Activated B cell treated with CpG ODN at 0.5 μM for 24 hours (primary cell): ENCODE data around the gene RTN4. TPM values are rescaled to one million over a fixed set of nuclear protein-coding genes. Genes with fewer than 3 reads are reported as not detected.

Experiments
- ATAC-seq: fragments of 200-7000 bp; cut with Tn5 transposase; one replicate; pipeline ENCODE4 v1.10.0; 2021; ENCODE audit warnings: low read depth, mild to moderate bottlenecking, moderate library complexity
- CTCF ChIA-PET: fragments of 350-600 bp; sonication (Branson Sonifier 250); formaldehyde crosslinking; loops from one replicate; lab custom pipeline; 2021; ENCODE audit warnings: antibody characterized with exemption; lab: Charles Lee
- POLR2A ChIA-PET: fragments of 350-600 bp; sonication (Branson Sonifier 250); formaldehyde crosslinking; loops from one replicate; lab custom pipeline; 2021; ENCODE audit warnings: antibody characterized with exemption; lab: Charles Lee
- DNase-seq: peaks from one replicate; pipeline ENCODE4 v3.0.0; 2022
- H3K27ac Mint-ChIP-seq: one replicate; pipeline ENCODE4 v1.8.0; 2020; ENCODE audit warnings: mixed read lengths
- H3K27me3 Mint-ChIP-seq: one replicate; pipeline ENCODE4 v1.8.0; 2021; ENCODE audit warnings: mixed read lengths
- H3K36me3 Mint-ChIP-seq: one replicate; pipeline ENCODE4 v1.8.0; 2021; ENCODE audit warnings: low read depth, mixed read lengths
- H3K4me1 Mint-ChIP-seq: one replicate; pipeline ENCODE4 v1.8.0; 2021; ENCODE audit warnings: mixed read lengths
- H3K4me3 Mint-ChIP-seq: one replicate; pipeline ENCODE4 v1.8.0; 2020; ENCODE audit warnings: mild to moderate bottlenecking, mixed read lengths
- H3K9me3 Mint-ChIP-seq: one replicate; pipeline ENCODE4 v1.8.0; 2020; ENCODE audit warnings: mixed read lengths
- CTCF ChIP-seq: fragments of 200-600 bp; IDR thresholded peaks from one replicate; pipeline ENCODE4 v1.8.0; 2022; ENCODE audit warnings: antibody characterized with exemption, mild to moderate bottlenecking
- intact Hi-C: fragments of 100-400 bp; cut with micrococcal nuclease; formaldehyde crosslinking; loops from one replicate; pipeline ENCODE4 v1.15.1; 2024
- total RNA-seq: library from RNA; stranded (reverse); gene quantifications from 2 replicates; pipeline ENCODE4 v1.2.3, GENCODE V29; 2022

The RTN4 gene, protein sequence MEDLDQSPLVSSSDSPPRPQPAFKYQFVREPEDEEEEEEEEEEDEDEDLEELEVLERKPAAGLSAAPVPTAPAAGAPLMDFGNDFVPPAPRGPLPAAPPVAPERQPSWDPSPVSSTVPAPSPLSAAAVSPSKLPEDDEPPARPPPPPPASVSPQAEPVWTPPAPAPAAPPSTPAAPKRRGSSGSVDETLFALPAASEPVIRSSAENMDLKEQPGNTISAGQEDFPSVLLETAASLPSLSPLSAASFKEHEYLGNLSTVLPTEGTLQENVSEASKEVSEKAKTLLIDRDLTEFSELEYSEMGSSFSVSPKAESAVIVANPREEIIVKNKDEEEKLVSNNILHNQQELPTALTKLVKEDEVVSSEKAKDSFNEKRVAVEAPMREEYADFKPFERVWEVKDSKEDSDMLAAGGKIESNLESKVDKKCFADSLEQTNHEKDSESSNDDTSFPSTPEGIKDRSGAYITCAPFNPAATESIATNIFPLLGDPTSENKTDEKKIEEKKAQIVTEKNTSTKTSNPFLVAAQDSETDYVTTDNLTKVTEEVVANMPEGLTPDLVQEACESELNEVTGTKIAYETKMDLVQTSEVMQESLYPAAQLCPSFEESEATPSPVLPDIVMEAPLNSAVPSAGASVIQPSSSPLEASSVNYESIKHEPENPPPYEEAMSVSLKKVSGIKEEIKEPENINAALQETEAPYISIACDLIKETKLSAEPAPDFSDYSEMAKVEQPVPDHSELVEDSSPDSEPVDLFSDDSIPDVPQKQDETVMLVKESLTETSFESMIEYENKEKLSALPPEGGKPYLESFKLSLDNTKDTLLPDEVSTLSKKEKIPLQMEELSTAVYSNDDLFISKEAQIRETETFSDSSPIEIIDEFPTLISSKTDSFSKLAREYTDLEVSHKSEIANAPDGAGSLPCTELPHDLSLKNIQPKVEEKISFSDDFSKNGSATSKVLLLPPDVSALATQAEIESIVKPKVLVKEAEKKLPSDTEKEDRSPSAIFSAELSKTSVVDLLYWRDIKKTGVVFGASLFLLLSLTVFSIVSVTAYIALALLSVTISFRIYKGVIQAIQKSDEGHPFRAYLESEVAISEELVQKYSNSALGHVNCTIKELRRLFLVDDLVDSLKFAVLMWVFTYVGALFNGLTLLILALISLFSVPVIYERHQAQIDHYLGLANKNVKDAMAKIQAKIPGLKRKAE
- 60.5 and 60.6 TPM in 2 replicates for total RNA-seq

DNA sequence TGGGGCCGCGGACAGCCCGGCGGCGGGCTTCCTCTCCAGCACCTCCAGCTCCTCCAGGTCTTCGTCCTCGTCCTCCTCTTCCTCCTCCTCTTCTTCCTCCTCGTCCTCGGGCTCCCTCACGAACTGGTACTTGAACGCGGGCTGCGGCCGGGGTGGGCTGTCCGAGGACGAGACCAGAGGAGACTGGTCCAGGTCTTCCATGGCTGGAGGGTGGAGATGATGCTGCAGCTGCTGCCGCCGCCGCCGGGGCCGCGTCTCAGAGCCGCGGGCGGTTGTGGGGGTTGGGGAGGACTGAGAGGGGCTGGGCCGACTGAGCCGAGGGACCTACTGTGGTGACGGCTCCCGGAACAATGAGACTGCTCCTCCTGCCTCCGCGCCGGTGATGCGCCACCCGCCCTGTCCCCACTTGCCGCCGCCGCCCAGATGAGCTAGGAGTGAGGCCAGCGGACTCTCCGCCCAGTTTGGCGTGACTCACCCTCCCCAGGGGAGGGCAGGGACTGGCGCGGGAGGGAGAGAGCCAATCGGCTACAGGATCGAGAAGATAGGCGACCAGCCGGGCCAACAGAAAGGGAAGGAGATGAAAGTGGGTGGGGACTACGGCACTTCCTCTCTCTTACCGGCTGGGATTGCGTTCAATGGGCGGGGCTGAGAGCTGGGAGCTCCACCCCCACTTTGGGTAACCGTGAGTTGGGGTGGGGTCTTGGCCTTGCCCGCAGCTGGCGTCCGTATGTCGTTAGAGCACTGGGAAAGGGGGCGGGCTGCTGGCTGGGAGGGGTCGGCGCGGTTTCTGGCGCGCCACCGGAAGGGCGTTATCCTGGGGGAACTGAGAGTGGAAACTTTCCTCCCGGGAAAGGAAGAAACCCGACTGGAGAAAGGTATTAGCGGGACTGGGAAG lies at the start of gene RTN4:
Gene RTN4, minus strand, starts transcription at position 352 of the 895 bp plus-strand sequence. Its CDS starts 151 bp downstream, at position 201.
- intact Hi-C loops: loop anchor here (1.0 to 10.0 kb wide), 14 partner anchors 17 to 957 kb away; partner anchors contain the start of genes ACYP2, CCDC88A, CFAP36 and CLHC1
- Mint-ChIP-seq H3K27me3 (no peaks in the 10 kb centered on the region), H3K9me3 (no peaks in the 10 kb centered on the region), H3K4me3 (peak within 1 kb of the TSS; percentile 96), H3K27ac (peak within 1 kb of the TSS; percentile 99), H3K36me3 (peaks cover 12% of the 10 kb centered on the region), H3K4me1 (peaks cover 70% of the 10 kb centered on the region)
- no peak for TF ChIP-seq CTCF
- POLR2A ChIA-PET: interaction anchor here (0.6 to 4.1 kb wide), 31 partner anchors 9 to 1283 kb away, joined by 3 to 45 read pairs (median 4); partner anchors contain the start of genes CCDC88A, CFAP36, CHAC2 and CLHC1
- peak; percentile 86 for ATAC-seq
- CTCF ChIA-PET: interaction anchor here (0.8 to 2.9 kb wide), 8 partner anchors 10 to 174 kb away, joined by 3 to 20 read pairs (median 6); no protein-coding TSS in a partner anchor
- peak; percentile 98 for DNase-seq

GRCh38 chr2:55099493-55099877 lies 49.2 kb upstream of the RTN4 start:
- ChIA-PET POLR2A (interaction anchor here (1.1 kb wide), 1 partner anchor 41 kb away, joined by 3 read pairs; no protein-coding TSS in a partner anchor), CTCF (no interaction called here)
- Mint-ChIP-seq H3K27ac (no peak overlapping the region), H3K4me1 (peaks cover 6% of the 10 kb centered on the region), H3K9me3 (no peaks in the 10 kb centered on the region), H3K27me3 (no peaks in the 10 kb centered on the region), H3K36me3 (no peaks in the 10 kb centered on the region), H3K4me3 (no peak overlapping the region)
- no peak for DNase-seq
- intact Hi-C loops: no loop called here
- no peak for TF ChIP-seq CTCF
- no peak for ATAC-seq

DNA sequence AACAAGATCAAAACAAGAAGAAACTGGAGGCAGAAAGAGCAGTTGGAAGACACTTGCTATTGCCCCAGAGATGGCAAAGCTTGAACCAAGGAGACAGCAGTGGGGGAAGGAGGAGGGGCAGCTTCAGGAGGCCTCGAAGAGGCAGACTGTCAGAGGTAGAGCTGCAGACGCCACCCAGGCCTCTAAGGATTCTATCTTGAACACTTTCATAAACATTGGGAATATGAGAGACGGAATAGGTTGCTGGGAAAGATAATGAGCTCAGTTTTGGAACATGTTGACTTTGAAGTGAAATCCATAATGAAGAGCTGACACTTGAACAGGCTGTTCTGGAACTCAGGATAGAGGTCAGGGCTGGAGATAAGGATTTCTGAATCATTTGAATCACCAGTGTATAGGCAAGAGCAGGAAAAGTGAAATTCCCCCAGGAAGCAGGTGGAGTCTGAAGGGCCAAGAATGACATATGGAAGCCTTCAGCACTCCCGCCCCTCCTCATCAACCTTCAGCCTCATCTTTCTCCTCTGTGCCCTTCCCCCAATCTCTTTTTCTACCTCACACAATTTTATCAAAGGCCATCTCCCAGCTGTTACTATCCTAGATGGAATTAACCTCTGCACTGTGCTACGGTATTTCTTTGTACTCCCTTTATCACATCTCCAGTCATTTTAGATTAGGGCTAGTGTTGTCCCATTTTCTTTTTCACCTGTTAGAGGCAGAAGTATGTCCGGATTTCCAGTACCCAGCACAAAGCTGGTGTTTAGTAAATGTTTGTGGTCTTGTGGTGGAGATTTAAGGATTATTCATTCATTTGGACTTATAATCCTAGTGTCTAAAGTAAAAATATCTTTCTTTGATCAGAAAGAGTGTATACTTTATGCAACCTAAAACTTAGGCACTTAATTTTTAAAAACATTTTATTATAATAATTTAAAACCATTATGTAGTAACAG lies 47.5 kb upstream of the RTN4 start:
- no peak for TF ChIP-seq CTCF
- intact Hi-C loops: no loop called here
- Mint-ChIP-seq H3K27ac (no peak overlapping the region), H3K36me3 (no peaks in the 10 kb centered on the region), H3K9me3 (no peaks in the 10 kb centered on the region), H3K27me3 (no peaks in the 10 kb centered on the region), H3K4me1 (peaks cover 3% of the 10 kb centered on the region), H3K4me3 (no peak overlapping the region)
- ChIA-PET POLR2A (no interaction called here), CTCF (no interaction called here)
- no peak for DNase-seq
- ATAC-seq: no peak

DNA sequence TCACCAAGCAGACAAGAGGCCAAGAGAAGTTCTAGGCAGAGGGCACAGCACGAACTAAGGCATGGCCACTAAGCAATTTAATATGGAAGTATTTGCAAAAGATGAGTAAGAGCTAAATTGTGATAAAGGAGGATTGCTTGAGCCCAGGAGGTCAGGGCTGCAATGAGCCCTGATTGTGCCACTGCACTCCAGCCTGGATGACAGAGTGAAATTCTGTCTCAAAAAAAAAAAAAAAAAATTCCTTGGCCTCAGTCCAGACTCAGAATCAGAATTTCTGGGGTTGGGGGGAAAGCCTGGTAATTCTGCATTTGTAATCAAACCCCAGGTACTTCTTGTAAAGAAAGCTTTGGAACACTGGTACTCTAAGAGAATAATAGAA lies 46.8 kb upstream of the RTN4 start:
- POLR2A ChIA-PET: no interaction called here
- no peak for ATAC-seq

More for the DNA sequence above, 46.8 kb upstream of the RTN4 start:
- no peak for TF ChIP-seq CTCF
- H3K27ac Mint-ChIP-seq: no peak overlapping the region
- H3K36me3 Mint-ChIP-seq: no peaks in the 10 kb centered on the region
- intact Hi-C loops: no loop called here
- no peak overlapping the region for H3K4me3 Mint-ChIP-seq
- H3K4me1 Mint-ChIP-seq: peaks cover 3% of the 10 kb centered on the region
- no peaks in the 10 kb centered on the region for H3K27me3 Mint-ChIP-seq
- no peak for DNase-seq
- H3K9me3 Mint-ChIP-seq: no peaks in the 10 kb centered on the region
- CTCF ChIA-PET: no interaction called here
